TTC549 (cell line): ENCODE measurements around the gene DPYSL4.
"Not testable (repeated sequence)": the region's sequence is repeated elsewhere in the genome, so short reads cannot be mapped to it uniquely, and the experiment has no call there.

Source experiments
- FAIRE-seq: peaks from 2 replicates; lab custom pipeline; 2012; peaks lifted over from hg19 to GRCh38; lab: Jason Lieb, UNC

DPYSL4 gene

GRCh38 chr10:132207536-132208461 lies 21.1 kb downstream of the DPYSL4 start:
- no peak for FAIRE-seq

GRCh38 chr10:132208462-132209050 lies 21.8 kb downstream of the DPYSL4 start:
- no peak for FAIRE-seq

- FAIRE-seq: no peak
Measured at GRCh38 chr10:132209130-132209529, 22.4 kb downstream of the DPYSL4 start.

GRCh38 chr10:132209978-132210530 lies 23.3 kb downstream of the DPYSL4 start:
- no peak for FAIRE-seq

GRCh38 chr10:132210766-132211165 lies 24.0 kb downstream of the DPYSL4 start:
- FAIRE-seq: no peak

- no peak for FAIRE-seq
Measured at GRCh38 chr10:132211246-132211645, 24.5 kb downstream of the DPYSL4 start.

GRCh38 chr10:132212816-132213215 lies 26.1 kb downstream of the DPYSL4 start:
- no peak for FAIRE-seq

- FAIRE-seq: no peak
Measured at GRCh38 chr10:132213917-132214316, 27.2 kb downstream of the DPYSL4 start.

GRCh38 chr10:132216441-132216840 lies 29.7 kb downstream of the DPYSL4 start:
- FAIRE-seq: not testable (repeated sequence)

GRCh38 chr10:132219486-132219885 lies 32.7 kb downstream of the DPYSL4 start:
- FAIRE-seq: no peak

GRCh38 chr10:132220061-132220460 lies 33.3 kb downstream of the DPYSL4 start:
- FAIRE-seq: no peak

- not testable (repeated sequence) for FAIRE-seq
Measured at GRCh38 chr10:132220996-132221395, 34.2 kb downstream of the DPYSL4 start.

- FAIRE-seq: no peak
Measured at GRCh38 chr10:132222726-132223125, 36.0 kb downstream of the DPYSL4 start.

GRCh38 chr10:132223156-132223590 lies 36.4 kb downstream of the DPYSL4 start:
- FAIRE-seq: no peak

- FAIRE-seq: no peak
Measured at GRCh38 chr10:132223611-132224342, 37.0 kb downstream of the DPYSL4 start.

GRCh38 chr10:132224343-132225072 lies 37.8 kb downstream of the DPYSL4 start:
- FAIRE-seq: no peak

GRCh38 chr10:132225073-132225848 lies 38.5 kb downstream of the DPYSL4 start:
- no peak for FAIRE-seq

GRCh38 chr10:132225849-132226205 lies 39.1 kb downstream of the DPYSL4 start:
- no peak for FAIRE-seq

GRCh38 chr10:132226586-132227405 lies 40.0 kb downstream of the DPYSL4 start:
- no peak for FAIRE-seq

GRCh38 chr10:132227851-132228390 lies 41.2 kb downstream of the DPYSL4 start:
- no peak for FAIRE-seq
